GM23338 (cell line): ENCODE measurements around the gene ITGA3. TPM values are rescaled to one million over a fixed set of nuclear protein-coding genes. Genes with fewer than 3 reads are reported as not detected.

Source experiments
- ATAC-seq: fragments of 200-7000 bp; cut with Tn5 transposase; 3 replicates; pipeline ENCODE4 v1.9.1; 2020
- DNase-seq: peaks from one replicate; pipeline ENCODE4 v3.0.0-alpha.2; 2015; ENCODE audit warnings: low spot score
- H2AFZ ChIP-seq: fragments of 200-600 bp; sonication (generic); 2 replicates; pipeline ENCODE4 v1.8.0; 2016; ENCODE audit warnings: antibody characterized with exemption, mild to moderate bottlenecking, moderate library complexity
- H3F3A ChIP-seq: fragments of 200-600 bp; sonication (generic); replicated peaks from 2 replicates; pipeline ENCODE4 v1.8.0; 2017; ENCODE audit warnings: antibody characterized with exemption, mixed run types, low read depth
- H3K27ac ChIP-seq: fragments of 200-600 bp; sonication (generic); 2 replicates; pipeline ENCODE4 v1.6.1; 2016; ENCODE audit warnings: low read depth
- H3K27me3 ChIP-seq: fragments of 200-600 bp; sonication (generic); 2 replicates; pipeline ENCODE4 v1.8.0; 2016; ENCODE audit warnings: mild to moderate bottlenecking, mixed run types, moderate library complexity; ENCODE audit not compliant: insufficient read depth
- H3K36me3 ChIP-seq: fragments of 200-600 bp; sonication (generic); 2 replicates; pipeline ENCODE4 v1.8.0; 2016; ENCODE audit warnings: mild to moderate bottlenecking; ENCODE audit not compliant: insufficient read depth
- H3K4me1 ChIP-seq: fragments of 200-600 bp; sonication (generic); 2 replicates; pipeline ENCODE4 v1.8.0; 2016; ENCODE audit warnings: mild to moderate bottlenecking, moderate library complexity; ENCODE audit not compliant: insufficient read depth
- H3K4me2 ChIP-seq: fragments of 200-600 bp; sonication (generic); 2 replicates; pipeline ENCODE4 v1.7.1; 2017; ENCODE audit warnings: mixed run types
- H3K4me3 ChIP-seq: fragments of 200-600 bp; sonication (generic); 2 replicates; pipeline ENCODE4 v1.6.1; 2016; ENCODE audit warnings: mixed run types
- H3K79me2 ChIP-seq: fragments of 200-600 bp; sonication (generic); replicated peaks from 2 replicates; pipeline ENCODE4 v1.8.0; 2017; ENCODE audit warnings: mild to moderate bottlenecking; ENCODE audit not compliant: insufficient read depth
- H3K9me2 ChIP-seq: fragments of 200-600 bp; sonication (generic); 2 replicates; pipeline ENCODE4 v1.8.0; 2017; ENCODE audit not compliant: insufficient read depth
- H4K20me1 ChIP-seq: fragments of 200-600 bp; sonication (generic); replicated peaks from 2 replicates; pipeline ENCODE4 v1.8.0; 2017; ENCODE audit warnings: mild to moderate bottlenecking; ENCODE audit not compliant: insufficient read depth
- H3K27ac Mint-ChIP-seq: 2 replicates; pipeline ENCODE4 v1.8.0; 2020; ENCODE audit warnings: inconsistent platforms, mild to moderate bottlenecking, moderate library complexity, mixed read lengths
- H3K27me3 Mint-ChIP-seq: 3 replicates; pipeline ENCODE4 v1.8.0; 2022; ENCODE audit warnings: low read depth, mild to moderate bottlenecking, moderate library complexity, mixed read lengths, inconsistent platforms; ENCODE audit not compliant: insufficient read depth, poor library complexity
- H3K36me3 Mint-ChIP-seq: 3 replicates; pipeline ENCODE4 v1.8.0; 2021; ENCODE audit warnings: low read depth, mild to moderate bottlenecking, inconsistent platforms, moderate library complexity, mixed read lengths
- H3K4me1 Mint-ChIP-seq: 3 replicates; pipeline ENCODE4 v1.8.0; 2020; ENCODE audit warnings: mild to moderate bottlenecking, inconsistent platforms, mixed read lengths
- H3K4me3 Mint-ChIP-seq: 3 replicates; pipeline ENCODE4 v1.8.0; 2021; ENCODE audit warnings: moderate library complexity, mild to moderate bottlenecking, inconsistent platforms, mixed read lengths
- H3K9me3 Mint-ChIP-seq: 3 replicates; pipeline ENCODE4 v1.8.0; 2020; ENCODE audit warnings: moderate library complexity, mild to moderate bottlenecking, inconsistent platforms, mixed read lengths
- CREB1 ChIP-seq: fragments of 250-450 bp; sonication (Bioruptor Pico); IDR thresholded peaks from 2 replicates; pipeline ENCODE4 v1.5.0; 2020; ENCODE audit warnings: low read depth, mild to moderate bottlenecking, moderate library complexity
- EZH2 ChIP-seq: fragments of 200-600 bp; sonication (generic); IDR thresholded peaks from one replicate; pipeline ENCODE4 v1.8.0; 2017; ENCODE audit warnings: antibody characterized with exemption, mild to moderate bottlenecking, low read depth; ENCODE audit not compliant: unreplicated experiment
- EZH2phosphoT487 ChIP-seq: fragments of 200-600 bp; sonication (generic); IDR thresholded peaks from one replicate; pipeline ENCODE4 v1.8.1; 2018; ENCODE audit warnings: antibody characterized with exemption; ENCODE audit not compliant: unreplicated experiment
- JUNB ChIP-seq: IDR thresholded peaks from one replicate; pipeline ENCODE4 v1.6.1; 2016; ENCODE audit warnings: antibody characterized with exemption; ENCODE audit not compliant: unreplicated experiment
- NANOG ChIP-seq: IDR thresholded peaks from 2 replicates; pipeline ENCODE4 v1.6.1; 2016; ENCODE audit warnings: antibody characterized with exemption, borderline replicate concordance
- POLR2AphosphoS5 ChIP-seq: IDR thresholded peaks from 2 replicates; pipeline ENCODE4 v1.6.1; 2016; ENCODE audit warnings: antibody characterized with exemption, low read depth
- STAT1 ChIP-seq: IDR thresholded peaks from one replicate; pipeline ENCODE4 v1.6.1; 2016; ENCODE audit warnings: antibody characterized with exemption; ENCODE audit not compliant: unreplicated experiment
- ZNF114 ChIP-seq: fragments of 250-450 bp; sonication (Bioruptor Pico); IDR thresholded peaks from 2 replicates; pipeline ENCODE4 v1.5.0; 2020; ENCODE audit warnings: mild to moderate bottlenecking, moderate library complexity
- polyA plus RNA-seq: library from polyadenylated mRNA; unstranded; fragments of >200 nt; fragmentation: Nextera tagmentation; extraction: Ambion mirVana; gene quantifications from 2 replicates; pipeline ENCODE4 v1.2.1, GENCODE V29; 2016
- total RNA-seq: library from RNA; depleted of rRNA; stranded (reverse); fragments of >200 nt; shearing (Covaris generic); gene quantifications from 2 replicates; pipeline ENCODE4 v1.2.3, GENCODE V29; 2014
- TF ChIP-seq, protein P1 (sequence below): IDR thresholded peaks from one replicate; pipeline ENCODE4 v1.6.1; 2018; ENCODE audit warnings: antibody characterized with exemption; ENCODE audit not compliant: unreplicated experiment
- TF ChIP-seq, protein P2 (sequence below): IDR thresholded peaks from 2 replicates; pipeline ENCODE4 v1.6.1; 2016; ENCODE audit warnings: antibody characterized with exemption
- TF ChIP-seq, protein P3 (sequence below), 2 experiments: fragments of 200-600 bp in 1 of 2; sonication (generic) in 1 of 2; conservative IDR thresholded peaks; 2 replicates each; pipeline versions ENCODE4 v1.5.1 to v1.6.1; 2016 to 2017; ENCODE audit warnings: antibody characterized with exemption in 2 of 2, low read depth in 2 of 2, mild to moderate bottlenecking in 2 of 2, moderate library complexity in 1 of 2

ITGA3 gene
- total and polyA plus RNA-seq, 2 experiments from 2014 or later = 9.6 to 28.3 TPM

DNA sequence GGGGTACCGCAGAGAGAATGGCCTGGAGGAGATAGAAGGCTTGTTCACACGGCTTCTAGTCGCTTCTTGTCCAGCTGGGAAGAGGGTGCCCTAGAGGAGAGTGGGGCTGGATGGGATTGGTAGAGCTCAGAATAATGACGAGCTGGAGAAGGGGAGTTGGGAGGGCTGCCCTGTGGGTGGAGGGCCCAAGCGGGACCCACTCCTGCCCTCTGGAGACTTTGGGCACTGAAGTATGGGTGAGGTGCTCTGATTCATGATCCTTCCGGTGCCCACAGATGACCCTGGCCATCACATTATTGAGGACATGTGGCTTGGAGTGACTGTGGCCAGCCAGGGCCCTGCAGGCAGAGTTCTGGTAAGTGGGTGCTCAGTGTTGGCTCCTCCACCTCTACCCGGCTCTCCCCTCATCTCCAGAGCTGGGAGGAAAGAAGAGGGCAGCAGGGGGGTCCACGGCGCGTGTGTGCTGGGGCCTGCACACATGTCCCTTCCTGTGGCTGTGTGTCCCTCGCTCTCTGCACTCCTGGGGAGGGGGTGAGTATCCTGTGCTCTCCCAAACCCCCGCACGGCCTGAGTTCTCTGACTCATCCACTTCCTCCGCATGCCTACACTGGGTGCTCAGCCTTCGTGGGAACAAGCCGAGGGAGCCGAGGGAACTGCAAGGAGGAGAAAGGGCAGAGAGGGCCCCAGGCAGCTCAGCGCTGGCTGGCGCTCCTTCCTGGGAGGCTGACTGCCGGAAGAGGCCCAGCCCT, 8.5 kb downstream of the ITGA3 start (continued):
- TF ChIP-seq, protein P1, sequence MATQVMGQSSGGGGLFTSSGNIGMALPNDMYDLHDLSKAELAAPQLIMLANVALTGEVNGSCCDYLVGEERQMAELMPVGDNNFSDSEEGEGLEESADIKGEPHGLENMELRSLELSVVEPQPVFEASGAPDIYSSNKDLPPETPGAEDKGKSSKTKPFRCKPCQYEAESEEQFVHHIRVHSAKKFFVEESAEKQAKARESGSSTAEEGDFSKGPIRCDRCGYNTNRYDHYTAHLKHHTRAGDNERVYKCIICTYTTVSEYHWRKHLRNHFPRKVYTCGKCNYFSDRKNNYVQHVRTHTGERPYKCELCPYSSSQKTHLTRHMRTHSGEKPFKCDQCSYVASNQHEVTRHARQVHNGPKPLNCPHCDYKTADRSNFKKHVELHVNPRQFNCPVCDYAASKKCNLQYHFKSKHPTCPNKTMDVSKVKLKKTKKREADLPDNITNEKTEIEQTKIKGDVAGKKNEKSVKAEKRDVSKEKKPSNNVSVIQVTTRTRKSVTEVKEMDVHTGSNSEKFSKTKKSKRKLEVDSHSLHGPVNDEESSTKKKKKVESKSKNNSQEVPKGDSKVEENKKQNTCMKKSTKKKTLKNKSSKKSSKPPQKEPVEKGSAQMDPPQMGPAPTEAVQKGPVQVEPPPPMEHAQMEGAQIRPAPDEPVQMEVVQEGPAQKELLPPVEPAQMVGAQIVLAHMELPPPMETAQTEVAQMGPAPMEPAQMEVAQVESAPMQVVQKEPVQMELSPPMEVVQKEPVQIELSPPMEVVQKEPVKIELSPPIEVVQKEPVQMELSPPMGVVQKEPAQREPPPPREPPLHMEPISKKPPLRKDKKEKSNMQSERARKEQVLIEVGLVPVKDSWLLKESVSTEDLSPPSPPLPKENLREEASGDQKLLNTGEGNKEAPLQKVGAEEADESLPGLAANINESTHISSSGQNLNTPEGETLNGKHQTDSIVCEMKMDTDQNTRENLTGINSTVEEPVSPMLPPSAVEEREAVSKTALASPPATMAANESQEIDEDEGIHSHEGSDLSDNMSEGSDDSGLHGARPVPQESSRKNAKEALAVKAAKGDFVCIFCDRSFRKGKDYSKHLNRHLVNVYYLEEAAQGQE = no peak
- TF ChIP-seq, protein P2, sequence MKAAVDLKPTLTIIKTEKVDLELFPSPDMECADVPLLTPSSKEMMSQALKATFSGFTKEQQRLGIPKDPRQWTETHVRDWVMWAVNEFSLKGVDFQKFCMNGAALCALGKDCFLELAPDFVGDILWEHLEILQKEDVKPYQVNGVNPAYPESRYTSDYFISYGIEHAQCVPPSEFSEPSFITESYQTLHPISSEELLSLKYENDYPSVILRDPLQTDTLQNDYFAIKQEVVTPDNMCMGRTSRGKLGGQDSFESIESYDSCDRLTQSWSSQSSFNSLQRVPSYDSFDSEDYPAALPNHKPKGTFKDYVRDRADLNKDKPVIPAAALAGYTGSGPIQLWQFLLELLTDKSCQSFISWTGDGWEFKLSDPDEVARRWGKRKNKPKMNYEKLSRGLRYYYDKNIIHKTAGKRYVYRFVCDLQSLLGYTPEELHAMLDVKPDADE = no peak

DNA sequence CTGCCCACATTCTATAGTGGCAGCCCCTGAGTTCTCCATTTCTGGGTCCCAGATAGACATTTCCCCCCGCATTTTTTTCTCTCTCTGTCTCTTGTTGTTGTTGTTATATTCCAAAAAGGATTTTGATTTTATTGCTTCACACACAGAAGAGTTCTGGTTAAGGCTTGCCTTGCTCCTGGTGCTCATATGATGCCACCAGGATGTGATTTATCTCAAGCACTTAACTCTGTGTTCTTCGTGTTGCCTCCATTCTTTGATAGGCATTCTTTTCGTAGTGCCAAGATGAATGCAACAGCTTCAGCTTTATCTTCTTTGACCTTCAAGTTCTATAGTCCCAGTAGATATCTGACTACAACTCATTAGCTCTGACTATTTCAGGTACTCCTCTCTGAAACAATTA, 9.1 kb downstream of the ITGA3 start:
- DNase-seq = no peak
- peaks cover 16% of the 10 kb centered on the region for H3K4me1 Mint-ChIP-seq
- H3F3A ChIP-seq = no peaks in the 10 kb centered on the region
- no peak overlapping the region for H3K4me3 Mint-ChIP-seq
- H3K27ac ChIP-seq = no peak overlapping the region
- no peak overlapping the region for H2AFZ ChIP-seq
- no peak overlapping the region for H3K27ac Mint-ChIP-seq
- peaks cover 16% of the 10 kb centered on the region for H3K27me3 Mint-ChIP-seq
- no peaks in the 10 kb centered on the region for H3K36me3 ChIP-seq
- no peak for ATAC-seq
- H3K27me3 ChIP-seq = no peaks in the 10 kb centered on the region
- H3K4me1 ChIP-seq = no peaks in the 10 kb centered on the region
- H3K9me2 ChIP-seq = no peaks in the 10 kb centered on the region
- no peaks in the 10 kb centered on the region for H3K79me2 ChIP-seq
- no peak overlapping the region for H3K4me2 ChIP-seq
- no peak overlapping the region for H3K4me3 ChIP-seq
- H3K36me3 Mint-ChIP-seq = no peaks in the 10 kb centered on the region
- no peaks in the 10 kb centered on the region; the same call in 1 of the 2 replicates for H4K20me1 ChIP-seq
- no peaks in the 10 kb centered on the region for H3K9me3 Mint-ChIP-seq
- TF ChIP-seq STAT1 (no peak), JUNB (no peak), ZNF114 (CRISPR knock-in tag) (no peak), CREB1 (CRISPR knock-in tag) (no peak), POLR2AphosphoS5 (no peak), EZH2 (no peak), NANOG (no peak), EZH2phosphoT487 (no peak)
- TF ChIP-seq, protein P2 = no peak
- TF ChIP-seq, protein P1 = no peak
- TF ChIP-seq, protein P3, sequence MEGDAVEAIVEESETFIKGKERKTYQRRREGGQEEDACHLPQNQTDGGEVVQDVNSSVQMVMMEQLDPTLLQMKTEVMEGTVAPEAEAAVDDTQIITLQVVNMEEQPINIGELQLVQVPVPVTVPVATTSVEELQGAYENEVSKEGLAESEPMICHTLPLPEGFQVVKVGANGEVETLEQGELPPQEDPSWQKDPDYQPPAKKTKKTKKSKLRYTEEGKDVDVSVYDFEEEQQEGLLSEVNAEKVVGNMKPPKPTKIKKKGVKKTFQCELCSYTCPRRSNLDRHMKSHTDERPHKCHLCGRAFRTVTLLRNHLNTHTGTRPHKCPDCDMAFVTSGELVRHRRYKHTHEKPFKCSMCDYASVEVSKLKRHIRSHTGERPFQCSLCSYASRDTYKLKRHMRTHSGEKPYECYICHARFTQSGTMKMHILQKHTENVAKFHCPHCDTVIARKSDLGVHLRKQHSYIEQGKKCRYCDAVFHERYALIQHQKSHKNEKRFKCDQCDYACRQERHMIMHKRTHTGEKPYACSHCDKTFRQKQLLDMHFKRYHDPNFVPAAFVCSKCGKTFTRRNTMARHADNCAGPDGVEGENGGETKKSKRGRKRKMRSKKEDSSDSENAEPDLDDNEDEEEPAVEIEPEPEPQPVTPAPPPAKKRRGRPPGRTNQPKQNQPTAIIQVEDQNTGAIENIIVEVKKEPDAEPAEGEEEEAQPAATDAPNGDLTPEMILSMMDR (conservative IDR thresholded peaks at IDR 0.05; ENCODE audit: low read depth in 2 of 2) = no peak
